GM19395 (cell line): ENCODE measurements around the gene C19orf81.

ENCODE experiments used
- ATAC-seq: cut with Tn5 transposase; IDR thresholded peaks from one replicate; pipeline ENCODE4 v1.9.1; 2021; ENCODE audit warnings: mild to moderate bottlenecking, moderate library complexity; ENCODE audit not compliant: unreplicated experiment

C19orf81 gene

DNA sequence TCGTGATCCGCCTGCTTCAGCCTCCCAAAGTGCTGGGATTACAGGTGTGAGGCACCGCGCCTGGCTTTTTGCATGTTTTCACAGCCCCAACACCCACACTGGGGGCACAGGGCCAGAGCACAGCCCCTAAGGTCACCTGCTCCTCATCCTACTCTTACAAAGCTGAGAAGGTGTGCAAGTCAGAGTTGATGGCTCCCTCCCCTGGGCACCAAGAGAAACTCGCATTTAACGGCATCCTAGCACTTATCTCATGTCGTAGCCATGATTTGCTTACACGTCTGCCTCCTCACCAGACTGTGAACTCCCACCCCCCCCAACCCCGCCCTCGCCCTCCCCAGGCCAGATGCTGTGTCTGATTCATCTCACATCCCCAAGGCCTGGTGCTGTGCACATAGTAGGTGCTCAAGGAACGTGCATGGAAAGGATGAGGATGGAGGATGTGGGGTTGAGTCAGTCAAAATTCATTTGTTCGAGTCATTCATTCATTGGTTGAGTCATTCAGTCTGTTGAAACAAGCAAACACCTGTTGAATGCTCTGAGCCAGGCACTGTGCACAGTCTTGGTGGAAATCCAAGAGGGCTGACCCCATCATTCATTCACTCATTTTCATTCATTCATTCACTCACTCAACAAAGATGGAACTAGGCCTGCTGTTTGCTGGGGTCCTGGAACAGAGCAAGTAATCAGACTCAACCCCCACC lies 59.1 kb downstream of the C19orf81 start:
- no peak for ATAC-seq
